ENCODE data around the gene LAMA3. TPM values are rescaled to one million over a fixed set of nuclear protein-coding genes. Genes with fewer than 3 reads are reported as not detected.

The LAMA3 gene
- total RNA-seq, 1 donor from 2014 or later = 40.1 TPM

Other genes with a start within 250 kb of the LAMA3 start
- gene RIOK3, start 236.2 kb upstream of the LAMA3 start, total RNA-seq = 119 TPM
- gene RMC1, start 185.9 kb upstream of the LAMA3 start, total RNA-seq = 17.4 TPM
- 38.1 TPM for gene NPC1, start 102.9 kb upstream of the LAMA3 start, total RNA-seq
- 11.2 TPM for gene ANKRD29, start 26.5 kb upstream of the LAMA3 start, total RNA-seq

Data from esophagus mucosa (tissue), 1 donor.